Measurements from ENCODE around the gene NHSL2. TPM values are rescaled to one million over a fixed set of nuclear protein-coding genes. Genes with fewer than 3 reads are reported as not detected.

Gene NHSL2
- total RNA-seq, 4 donors from 2014 or later = 7.6 to 30.8 (median 9.1) TPM

GRCh38 chrX:72041176-72041575 is 130.5 kb downstream of the NHSL2 start:
- no peaks in the 10 kb centered on the region for H3K36me3 ChIP-seq
- TF ChIP-seq, protein P1, sequence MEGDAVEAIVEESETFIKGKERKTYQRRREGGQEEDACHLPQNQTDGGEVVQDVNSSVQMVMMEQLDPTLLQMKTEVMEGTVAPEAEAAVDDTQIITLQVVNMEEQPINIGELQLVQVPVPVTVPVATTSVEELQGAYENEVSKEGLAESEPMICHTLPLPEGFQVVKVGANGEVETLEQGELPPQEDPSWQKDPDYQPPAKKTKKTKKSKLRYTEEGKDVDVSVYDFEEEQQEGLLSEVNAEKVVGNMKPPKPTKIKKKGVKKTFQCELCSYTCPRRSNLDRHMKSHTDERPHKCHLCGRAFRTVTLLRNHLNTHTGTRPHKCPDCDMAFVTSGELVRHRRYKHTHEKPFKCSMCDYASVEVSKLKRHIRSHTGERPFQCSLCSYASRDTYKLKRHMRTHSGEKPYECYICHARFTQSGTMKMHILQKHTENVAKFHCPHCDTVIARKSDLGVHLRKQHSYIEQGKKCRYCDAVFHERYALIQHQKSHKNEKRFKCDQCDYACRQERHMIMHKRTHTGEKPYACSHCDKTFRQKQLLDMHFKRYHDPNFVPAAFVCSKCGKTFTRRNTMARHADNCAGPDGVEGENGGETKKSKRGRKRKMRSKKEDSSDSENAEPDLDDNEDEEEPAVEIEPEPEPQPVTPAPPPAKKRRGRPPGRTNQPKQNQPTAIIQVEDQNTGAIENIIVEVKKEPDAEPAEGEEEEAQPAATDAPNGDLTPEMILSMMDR (IDR thresholded peaks at IDR 0.05) = no peak
- no peak for TF ChIP-seq POLR2A (IDR thresholded peaks at IDR 0.05)
- H3K4me1 ChIP-seq = peaks cover 0 to 4% of the 10 kb centered on the region in 2 donors

DNA sequence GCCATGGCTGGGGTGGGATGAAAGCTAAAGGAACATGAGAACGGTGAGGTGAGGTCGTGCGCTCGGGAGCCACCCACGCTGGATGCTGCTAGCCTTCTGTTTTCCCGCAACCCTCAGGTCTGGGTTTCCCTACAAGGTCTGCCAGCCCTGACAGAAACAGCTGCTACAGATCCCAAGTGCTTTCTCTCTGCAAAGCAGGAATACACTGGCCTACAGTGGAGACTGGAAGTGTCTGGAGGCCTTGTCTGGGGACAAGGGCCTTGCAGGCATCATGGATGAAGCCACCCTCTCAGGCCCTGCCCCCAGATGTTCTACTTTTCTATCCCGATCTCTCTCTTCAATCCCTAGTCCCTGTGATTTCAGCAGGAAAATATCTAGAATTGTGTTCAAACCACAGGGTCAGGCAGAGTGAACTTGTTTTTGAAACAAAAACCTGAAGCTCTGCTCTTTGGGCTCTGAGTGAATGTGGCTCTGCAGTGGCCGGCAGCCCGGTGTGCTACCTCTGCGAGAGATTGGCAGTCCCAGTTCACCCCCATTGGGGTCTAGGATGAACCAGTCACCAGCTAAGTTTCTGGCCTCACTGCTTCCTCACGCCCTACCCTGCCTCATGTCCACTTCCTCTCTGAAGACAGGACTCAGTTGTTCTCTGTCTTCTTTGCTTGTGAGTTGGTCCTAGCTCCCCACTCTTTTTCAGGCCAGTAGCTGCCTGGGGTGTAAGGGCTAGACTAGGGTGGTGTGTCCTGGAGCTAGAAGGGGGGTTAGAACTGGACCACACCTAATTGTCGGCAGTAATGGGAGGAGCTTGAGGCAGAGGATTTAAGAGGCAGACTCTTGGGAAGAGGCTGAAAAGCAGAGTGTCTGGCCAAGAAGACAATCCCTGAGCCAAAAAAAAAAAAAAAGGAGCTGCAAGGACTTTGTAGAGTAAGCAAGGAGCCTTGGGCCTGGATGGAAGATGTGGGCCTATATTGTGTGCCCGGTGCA is 131.5 kb downstream of the NHSL2 start:
- peak; percentile 37 to 46 for DNase-seq
- peaks cover 0 to 4% of the 10 kb centered on the region in 2 donors for H3K4me1 ChIP-seq
- H3K27ac ChIP-seq = peak overlapping the region; percentile 70 to 74
- no peaks in the 10 kb centered on the region for H3K27me3 ChIP-seq
- no peaks in the 10 kb centered on the region for H3K9me3 ChIP-seq
- TF ChIP-seq, protein P1 (IDR thresholded peaks at IDR 0.05) = no peak
- no peak for TF ChIP-seq POLR2A (IDR thresholded peaks at IDR 0.05)
- intact Hi-C loops (cut with DNase I; ENCODE audit: low total_unique reads) = no loop called here
- no peaks in the 10 kb centered on the region for H3K36me3 ChIP-seq
- no peak overlapping the region for H3K4me3 ChIP-seq

More at GRCh38 chrX:72041176-72041575, 130.5 kb downstream of the NHSL2 start:
- H3K9me3 ChIP-seq = no peaks in the 10 kb centered on the region
- intact Hi-C loops (cut with DNase I; ENCODE audit: low total_unique reads) = no loop called here
- DNase-seq = no peak
- no peaks in the 10 kb centered on the region for H3K27me3 ChIP-seq
- no peak overlapping the region for H3K4me3 ChIP-seq
- H3K27ac ChIP-seq = peak overlapping the region; percentile 70 to 74

- Histone ChIP-seq H3K27ac (peak overlapping the region; percentile 70 to 74), H3K27me3 (no peaks in the 10 kb centered on the region), H3K4me3 (no peak overlapping the region), H3K36me3 (no peaks in the 10 kb centered on the region), H3K4me1 (peaks cover 0 to 4% of the 10 kb centered on the region in 2 donors), H3K9me3 (no peaks in the 10 kb centered on the region)
- TF ChIP-seq, protein P1 (IDR thresholded peaks at IDR 0.05) = no peak
- TF ChIP-seq POLR2A (IDR thresholded peaks at IDR 0.05) = no peak
- intact Hi-C loops (cut with DNase I; ENCODE audit: low total_unique reads) = no loop called here
- no peak for DNase-seq
Observed at GRCh38 chrX:72042852-72043248, 132.2 kb downstream of the NHSL2 start.

DNA sequence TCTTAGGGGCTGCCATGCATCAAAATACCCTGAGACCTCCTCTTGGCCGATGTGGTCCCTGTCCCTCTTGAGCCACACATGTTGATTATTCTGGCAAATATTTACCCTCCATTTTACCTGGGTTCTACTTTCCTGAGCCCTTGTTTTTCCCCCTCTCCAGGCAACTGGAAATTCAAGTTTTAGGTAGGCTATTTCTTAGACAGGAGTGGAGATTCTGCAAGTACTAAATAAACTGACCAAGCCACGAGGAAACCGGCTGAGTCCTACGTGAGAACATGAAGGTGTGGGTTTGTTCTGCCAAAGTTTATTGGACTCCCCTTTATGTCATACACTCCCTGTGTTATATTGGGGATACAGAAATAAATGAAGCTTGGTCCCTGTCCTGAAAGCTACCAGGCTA is 133.0 kb downstream of the NHSL2 start:
- no peaks in the 10 kb centered on the region for H3K36me3 ChIP-seq
- TF ChIP-seq, protein P1 (IDR thresholded peaks at IDR 0.05) = no peak
- TF ChIP-seq POLR2A (IDR thresholded peaks at IDR 0.05) = no peak
- intact Hi-C loops (cut with DNase I; ENCODE audit: low total_unique reads) = no loop called here
- no peak overlapping the region for H3K4me3 ChIP-seq
- no peaks in the 10 kb centered on the region for H3K27me3 ChIP-seq
- peaks cover 0 to 4% of the 10 kb centered on the region in 2 donors for H3K4me1 ChIP-seq
- peak overlapping the region; percentile 17 to 74 for H3K27ac ChIP-seq
- no peak for DNase-seq
- no peaks in the 10 kb centered on the region for H3K9me3 ChIP-seq

- Histone ChIP-seq H3K9me3 (no peaks in the 10 kb centered on the region), H3K36me3 (no peaks in the 10 kb centered on the region), H3K4me3 (no peak overlapping the region), H3K27ac (peak overlapping the region; percentile 10 to 63), H3K4me1 (peaks cover 0 to 4% of the 10 kb centered on the region in 2 donors), H3K27me3 (no peaks in the 10 kb centered on the region)
- no peak for DNase-seq
- intact Hi-C loops (cut with DNase I; ENCODE audit: low total_unique reads) = no loop called here
- no peak for TF ChIP-seq POLR2A (IDR thresholded peaks at IDR 0.05)
- TF ChIP-seq, protein P1 (IDR thresholded peaks at IDR 0.05) = no peak
Observed at GRCh38 chrX:72045141-72045540, 134.5 kb downstream of the NHSL2 start.

Measured in uterus (tissue), 4 donors.